Measurements from ENCODE around the gene FAM193B.

The FAM193B gene

DNA sequence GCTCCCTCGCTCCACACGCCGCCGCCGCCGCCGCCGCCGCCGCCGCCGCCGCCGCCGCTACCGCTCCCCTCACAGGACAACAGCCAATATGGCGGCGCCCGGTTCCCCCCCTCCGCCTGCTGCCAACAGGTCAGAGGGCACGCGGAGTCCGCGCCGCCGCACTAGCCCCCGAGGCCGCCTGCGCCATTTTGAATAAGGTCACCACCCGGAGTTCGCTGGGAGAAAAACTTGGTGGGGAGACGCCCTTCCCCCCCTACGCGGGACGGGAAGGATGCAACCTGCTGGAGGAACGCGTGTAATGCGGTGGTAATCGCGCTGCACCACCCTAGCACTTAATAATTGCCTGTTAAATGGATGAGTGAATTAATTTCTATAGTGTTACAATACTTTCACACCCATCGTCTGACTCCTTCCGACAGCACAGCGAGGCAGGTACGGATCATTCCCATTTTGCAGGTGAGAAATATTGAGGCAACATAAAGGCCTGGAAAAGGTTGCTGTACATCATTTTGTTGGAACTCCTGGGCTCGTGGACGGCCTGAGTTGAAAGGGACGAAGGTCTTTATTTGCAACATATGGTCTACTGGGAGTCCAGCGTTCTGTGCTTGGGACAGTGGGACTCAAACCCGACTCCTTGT is at the start of gene FAM193B:
Gene FAM193B, minus strand, starts transcription at position 90 of the 638 bp plus-strand sequence. CDS start 105 bp downstream, outside the sequence.
- peak within 1 kb of the TSS; percentile 82 for H3K4me3 ChIP-seq (ENCODE audit: low read depth, low read length)

DNA sequence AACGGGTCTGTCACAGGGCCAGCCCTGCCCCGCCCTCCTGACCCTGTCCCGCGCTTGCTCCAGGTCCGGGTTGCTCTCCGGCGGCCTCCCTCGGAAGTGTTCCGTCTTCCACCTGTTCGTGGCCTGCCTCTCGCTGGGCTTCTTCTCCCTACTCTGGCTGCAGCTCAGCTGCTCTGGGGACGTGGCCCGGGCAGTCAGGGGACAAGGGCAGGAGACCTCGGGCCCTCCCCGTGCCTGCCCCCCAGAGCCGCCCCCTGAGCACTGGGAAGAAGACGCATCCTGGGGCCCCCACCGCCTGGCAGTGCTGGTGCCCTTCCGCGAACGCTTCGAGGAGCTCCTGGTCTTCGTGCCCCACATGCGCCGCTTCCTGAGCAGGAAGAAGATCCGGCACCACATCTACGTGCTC is 49.8 kb upstream of the FAM193B start:
- H3K4me3 ChIP-seq (ENCODE audit: low read depth, low read length) = no peak overlapping the region

DNA sequence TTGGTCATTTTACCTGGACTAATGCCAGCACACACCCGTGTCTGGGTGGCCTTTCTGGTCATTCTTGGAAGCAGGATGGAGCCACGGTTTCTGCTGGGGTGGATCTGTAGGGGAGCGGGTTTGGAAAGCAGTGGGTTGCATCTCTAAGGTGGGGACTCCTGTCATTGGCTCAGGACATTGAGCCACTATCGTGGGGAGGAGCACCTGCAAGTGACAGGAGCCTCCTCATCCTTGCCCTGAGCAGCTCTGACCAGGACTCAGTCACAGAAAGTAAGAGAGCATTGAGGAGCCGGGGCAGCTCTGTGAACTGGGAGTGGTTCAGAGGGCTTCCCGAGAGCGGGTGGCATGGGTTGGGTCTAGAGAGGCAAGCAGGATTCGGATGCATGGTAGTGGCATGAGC is 49.3 kb upstream of the FAM193B start:
- H3K4me3 ChIP-seq (ENCODE audit: low read depth, low read length) = no peak overlapping the region

DNA sequence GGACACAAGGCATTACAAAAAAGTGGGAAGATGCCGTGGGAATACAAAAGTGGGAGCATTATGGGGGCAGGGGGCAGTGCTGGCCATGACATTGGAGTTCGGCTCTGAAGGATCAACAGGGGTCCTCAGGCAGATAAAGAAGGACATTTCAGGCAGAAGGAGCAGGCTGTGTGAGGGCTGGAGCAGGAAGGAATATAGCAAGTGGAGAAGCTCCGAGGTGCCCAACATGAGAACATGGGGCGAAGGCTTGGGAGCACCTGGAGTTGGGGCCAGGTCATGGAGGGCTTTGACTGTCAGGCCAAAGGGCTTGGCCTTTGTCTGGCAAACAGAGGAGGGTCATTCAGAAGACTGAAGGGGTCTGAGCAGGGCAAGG is 48.1 kb upstream of the FAM193B start:
- H3K4me3 ChIP-seq (ENCODE audit: low read depth, low read length) = no peak overlapping the region

DNA sequence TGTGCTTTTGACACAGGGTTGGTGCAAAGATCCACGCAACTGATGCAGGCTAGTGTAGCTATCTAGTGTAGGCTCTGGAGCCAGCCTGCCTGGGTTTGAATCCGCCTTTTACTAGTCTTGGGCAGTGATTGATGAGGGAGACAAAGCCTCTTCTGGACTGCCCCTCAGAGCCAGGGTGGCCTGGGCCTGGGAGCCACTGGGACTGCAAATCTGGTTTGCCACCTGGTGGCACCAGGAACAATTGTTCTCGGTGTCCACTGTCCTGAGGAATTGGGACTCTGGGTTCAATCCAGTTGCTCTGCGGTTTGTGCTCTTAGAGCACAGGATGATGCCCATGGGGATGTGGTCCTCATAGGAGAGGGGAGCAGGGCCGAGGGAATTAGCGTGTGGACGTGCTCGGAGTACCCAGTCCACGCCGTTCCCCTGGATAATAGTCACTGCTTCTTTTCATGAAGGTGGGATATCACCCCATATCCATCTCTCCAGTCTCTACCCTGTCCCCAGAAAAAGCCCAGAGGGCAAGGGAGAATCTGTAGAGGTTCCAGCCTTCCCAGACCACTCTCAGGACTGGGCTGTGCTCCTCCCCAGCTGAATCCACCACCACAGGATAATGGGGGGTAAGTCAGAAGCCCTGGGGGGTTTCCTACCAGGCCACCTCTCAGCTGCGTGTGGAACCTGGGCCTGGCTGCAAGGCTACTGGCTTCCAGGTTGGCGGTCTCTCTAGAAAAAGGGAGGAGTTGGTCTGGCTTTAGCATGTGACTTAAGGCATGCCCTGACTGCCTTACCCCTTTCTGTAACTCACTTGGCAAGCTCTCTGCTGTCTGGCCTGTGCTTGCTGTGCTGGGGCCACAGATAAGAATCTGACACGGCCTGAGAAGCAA is 47.5 kb upstream of the FAM193B start:
- no peak overlapping the region for H3K4me3 ChIP-seq (ENCODE audit: low read depth, low read length)

DNA sequence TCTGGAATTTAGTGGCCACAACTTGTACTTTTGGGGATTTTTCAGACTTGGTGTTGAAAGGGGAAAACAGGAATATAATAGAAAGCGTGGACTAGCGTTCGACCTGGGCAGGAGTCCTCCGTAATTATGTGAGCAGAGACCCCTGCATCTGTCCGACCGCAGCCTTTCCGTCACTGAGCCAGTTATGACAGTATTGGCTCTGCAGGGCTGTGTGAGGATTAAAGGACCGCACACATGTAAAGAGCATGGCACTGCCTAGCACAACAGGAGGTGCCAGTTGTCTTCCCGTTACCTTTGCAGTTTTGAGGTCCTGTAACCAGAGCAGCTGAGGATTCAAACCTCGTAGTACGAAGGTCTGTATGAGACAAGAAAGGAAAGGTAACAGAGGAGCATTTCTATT is 46.8 kb upstream of the FAM193B start:
- H3K4me3 ChIP-seq (ENCODE audit: low read depth, low read length) = no peak overlapping the region

DNA sequence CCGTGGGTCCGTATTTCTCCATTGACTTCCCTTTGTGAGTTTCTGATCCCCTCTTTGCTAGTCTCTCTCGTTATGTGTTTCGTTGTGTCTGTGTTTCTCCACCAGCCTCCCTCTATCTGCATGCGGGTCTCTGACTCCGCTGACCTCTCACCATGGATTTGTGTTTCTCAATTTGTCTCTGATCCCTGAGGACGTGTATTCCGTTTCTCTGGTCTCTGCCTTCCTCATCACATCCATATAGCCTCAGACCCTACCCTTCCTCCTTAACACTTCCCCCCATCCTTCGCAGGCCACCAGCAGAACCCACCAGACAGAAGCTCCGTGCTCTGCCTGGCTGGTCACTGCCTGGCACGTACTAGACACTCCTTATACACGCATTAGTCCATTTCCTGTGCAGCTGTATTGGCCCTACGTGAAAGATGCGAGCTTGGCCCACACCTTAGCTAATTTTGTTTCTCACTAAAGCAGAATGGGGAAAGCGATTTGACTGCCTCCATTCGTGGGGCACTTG is 46.2 kb upstream of the FAM193B start:
- H3K4me3 ChIP-seq (ENCODE audit: low read depth, low read length) = peak overlapping the region; percentile 90

DNA sequence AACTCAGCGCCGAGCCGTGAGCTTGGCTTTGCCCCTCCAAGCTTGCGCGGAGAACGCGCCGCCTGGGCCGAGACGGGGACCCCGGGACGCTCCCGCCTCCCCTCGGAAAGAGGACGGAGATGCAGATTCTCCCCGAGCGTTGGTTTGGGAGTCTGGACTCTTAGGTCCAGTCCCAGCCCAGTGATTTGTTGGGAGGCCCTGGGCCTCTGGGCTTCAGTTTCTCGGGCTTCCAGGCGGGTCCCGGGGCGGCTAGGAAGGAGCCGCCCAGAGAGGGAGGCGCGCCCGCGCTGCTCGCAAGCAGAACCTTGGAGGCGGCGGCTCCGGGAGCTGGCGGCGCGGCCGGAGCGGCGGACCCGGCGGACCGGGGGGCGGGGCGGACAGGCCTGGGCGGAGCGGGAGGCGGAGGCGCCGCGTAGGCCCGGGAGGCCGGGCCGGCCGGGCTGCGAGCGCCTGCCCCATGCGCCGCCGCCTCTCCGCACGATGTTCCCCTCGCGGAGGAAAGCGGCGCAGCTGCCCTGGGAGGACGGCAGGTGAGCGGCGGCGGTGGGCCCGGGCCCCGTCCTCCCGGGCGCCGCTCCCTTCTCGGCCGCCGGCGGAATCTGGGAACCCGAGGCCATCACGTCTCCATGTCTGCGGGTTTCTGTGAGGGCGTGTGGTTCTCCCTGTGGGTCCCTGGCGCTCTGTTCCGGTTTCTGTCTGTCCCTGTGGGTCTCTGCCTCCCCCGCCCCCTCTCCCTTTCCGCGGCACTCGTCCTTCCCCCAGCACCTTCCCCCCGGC is 45.6 kb upstream of the FAM193B start, which contains the start of gene B4GALT7:
Gene B4GALT7, plus strand, starts transcription at position 402 of the 777 bp plus-strand sequence. Its CDS starts 79 bp downstream, at position 481.
- H3K4me3 ChIP-seq (ENCODE audit: low read depth, low read length) = peak within 1 kb of the TSS; percentile 90

DNA sequence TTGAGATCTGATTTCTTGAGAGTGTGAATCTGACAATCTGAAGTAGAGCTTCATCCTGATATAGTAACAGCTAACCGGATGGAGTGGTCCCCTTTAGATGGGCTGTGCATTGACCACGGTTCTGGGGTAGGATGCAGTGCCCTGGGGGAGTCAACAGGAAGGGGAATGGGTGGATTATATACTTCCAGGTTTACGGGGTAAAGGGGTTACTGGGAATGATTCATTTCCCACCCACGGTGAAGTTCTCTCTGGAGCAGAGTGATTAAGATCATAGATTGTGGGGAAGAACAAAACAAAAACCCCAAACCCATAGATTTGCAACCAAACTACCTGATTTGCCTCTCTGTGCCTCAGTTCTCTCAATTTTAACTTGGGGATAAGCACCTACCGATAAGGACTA is 44.1 kb upstream of the FAM193B start:
- no peak overlapping the region for H3K4me3 ChIP-seq (ENCODE audit: low read depth, low read length)

DNA sequence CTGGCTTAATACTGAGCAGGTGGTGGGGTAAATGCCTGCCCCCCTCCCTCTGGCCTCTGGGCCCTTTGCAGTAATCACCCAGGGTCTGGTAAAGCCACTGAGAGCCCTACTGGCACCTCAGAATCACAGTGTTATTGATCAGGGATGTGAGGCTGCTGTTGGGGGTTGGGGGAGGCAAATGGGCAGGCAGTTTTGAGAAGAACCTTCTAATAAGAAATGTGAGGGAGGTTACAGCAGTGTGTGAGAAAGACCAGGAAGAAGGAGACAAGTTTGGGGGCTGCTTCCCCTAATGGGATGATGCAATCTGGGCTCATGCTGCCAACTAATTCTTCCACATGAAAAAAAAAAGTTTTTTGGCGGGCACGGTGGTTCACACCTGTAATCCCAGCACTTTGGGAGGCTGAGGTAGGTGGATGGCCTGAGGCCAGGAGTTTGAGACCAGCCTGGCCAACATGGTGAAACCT is 42.4 kb upstream of the FAM193B start:
- H3K4me3 ChIP-seq (ENCODE audit: low read depth, low read length) = no peak overlapping the region

DNA sequence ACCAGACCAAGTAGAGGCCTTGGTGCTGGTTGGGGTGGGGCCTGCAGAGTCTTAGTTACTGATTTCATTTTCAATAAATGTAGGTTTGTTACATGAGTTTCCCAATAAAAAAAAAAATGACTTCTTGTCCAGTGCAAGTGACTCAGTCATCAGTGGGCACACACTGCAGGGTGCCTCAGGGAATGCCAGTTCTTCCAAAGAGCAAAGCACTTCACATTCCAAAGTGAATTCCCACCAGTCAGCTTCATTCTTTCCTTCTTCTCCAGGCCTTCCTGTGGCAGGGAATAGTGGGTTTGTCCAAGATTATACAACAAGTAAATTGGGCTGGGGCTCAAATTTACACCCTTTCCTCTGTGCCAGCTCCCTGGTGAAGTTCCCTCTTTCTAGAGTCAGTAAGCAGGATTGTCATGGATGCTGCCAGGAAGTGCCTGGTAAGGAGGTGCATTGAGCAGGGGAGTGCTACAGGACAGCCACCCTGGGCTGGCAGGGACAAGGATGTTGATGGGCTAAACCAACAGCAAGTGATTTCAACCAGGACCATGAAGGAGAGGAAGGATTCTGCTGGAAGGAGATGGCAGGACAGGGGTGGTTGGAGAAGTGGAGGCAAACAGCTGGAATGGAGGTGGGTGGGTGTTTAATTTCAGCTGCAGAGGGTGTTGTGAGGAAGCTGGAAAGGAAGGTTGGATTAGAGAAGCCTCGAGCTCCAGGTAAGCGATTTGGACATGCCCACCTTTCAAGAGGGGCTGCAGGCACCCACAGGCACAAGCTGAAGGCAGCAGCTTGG is 41.8 kb upstream of the FAM193B start:
- no peak overlapping the region for H3K4me3 ChIP-seq (ENCODE audit: low read depth, low read length)

DNA sequence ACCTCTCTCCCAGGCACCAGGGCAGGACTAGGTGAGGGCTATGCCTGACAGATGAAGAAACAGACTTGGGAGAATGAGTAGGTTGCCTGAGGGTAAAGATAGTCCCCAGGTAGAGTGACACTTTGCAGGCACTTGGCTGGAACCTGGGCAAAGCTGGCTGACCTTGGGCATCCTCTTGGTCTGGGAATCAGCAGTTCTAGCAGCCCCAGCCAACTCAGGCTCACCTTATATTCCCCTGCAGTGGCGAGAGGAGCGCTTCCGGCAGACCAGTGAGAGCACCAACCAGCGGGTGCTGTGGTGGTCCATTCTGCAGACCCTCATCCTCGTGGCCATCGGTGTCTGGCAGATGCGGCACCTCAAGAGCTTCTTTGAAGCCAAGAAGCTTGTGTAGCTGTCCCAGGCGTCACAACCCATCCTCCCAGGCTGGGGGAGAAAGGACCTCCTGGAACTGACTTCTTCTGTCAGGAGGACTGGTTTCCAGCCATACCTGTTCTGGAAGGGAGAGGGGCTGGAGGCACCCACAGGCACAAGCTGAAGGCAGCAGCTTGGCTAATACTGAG is 40.7 kb upstream of the FAM193B start:
- H3K4me3 ChIP-seq (ENCODE audit: low read depth, low read length) = no peak overlapping the region

DNA sequence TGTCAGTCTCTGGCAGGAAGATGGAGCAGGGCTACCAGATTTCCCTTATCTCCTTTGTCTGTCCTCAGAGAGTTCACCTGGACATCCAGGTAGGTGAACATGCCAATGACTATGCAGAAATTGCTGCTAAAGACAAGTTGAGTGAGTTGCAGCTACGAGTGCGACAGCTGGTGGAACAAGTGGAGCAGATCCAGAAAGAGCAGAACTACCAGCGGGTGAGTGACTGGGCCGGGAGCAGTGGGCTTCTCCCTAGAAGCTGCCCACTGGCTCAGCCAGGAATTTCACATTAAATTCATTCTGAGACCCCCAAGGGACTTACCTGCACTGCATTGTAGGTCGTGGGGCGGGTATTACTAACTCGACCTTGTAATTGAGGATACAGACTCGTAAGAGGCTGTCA is 39.7 kb upstream of the FAM193B start:
- H3K4me3 ChIP-seq (ENCODE audit: low read depth, low read length) = no peak overlapping the region

DNA sequence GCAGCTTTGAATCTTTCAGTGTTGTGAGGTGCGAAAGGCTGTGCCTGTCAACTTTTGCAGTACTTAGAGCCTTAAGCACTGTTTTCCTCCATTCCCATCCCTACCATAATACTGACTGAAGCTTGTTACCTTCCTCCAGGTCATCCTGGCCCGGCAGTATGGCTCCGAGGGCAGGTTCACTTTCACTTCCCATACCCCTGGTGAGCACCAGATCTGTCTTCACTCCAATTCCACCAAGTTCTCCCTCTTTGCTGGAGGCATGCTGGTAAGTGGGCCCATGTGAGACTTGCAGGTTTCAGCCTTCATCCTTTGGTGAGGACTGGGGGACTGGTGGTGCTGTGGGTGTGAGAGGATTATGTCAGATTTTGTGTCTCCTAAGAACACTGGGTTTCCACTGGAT is 39.1 kb upstream of the FAM193B start:
- H3K4me3 ChIP-seq (ENCODE audit: low read depth, low read length) = no peak overlapping the region

DNA sequence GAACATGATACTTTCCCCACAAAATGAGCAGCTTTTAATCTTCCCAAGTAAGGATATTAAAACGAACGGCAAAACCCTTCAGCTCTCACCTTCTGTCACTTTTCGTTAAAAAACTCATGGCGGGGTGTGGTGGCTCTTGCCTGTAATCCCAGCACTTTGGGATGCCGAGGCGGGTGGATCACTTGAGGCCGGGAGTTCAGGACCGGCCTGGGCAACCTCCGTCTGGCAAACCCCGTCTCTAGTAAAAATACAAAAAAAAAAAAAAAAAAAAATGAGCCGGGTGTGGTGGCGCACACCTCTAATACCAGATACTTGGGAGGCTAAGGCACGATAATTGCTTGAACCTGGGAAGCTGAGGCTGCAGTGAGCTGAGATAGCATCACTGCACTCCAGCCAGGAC is 38.5 kb upstream of the FAM193B start:
- peak overlapping the region; percentile 87 for H3K4me3 ChIP-seq (ENCODE audit: low read depth, low read length)

DNA sequence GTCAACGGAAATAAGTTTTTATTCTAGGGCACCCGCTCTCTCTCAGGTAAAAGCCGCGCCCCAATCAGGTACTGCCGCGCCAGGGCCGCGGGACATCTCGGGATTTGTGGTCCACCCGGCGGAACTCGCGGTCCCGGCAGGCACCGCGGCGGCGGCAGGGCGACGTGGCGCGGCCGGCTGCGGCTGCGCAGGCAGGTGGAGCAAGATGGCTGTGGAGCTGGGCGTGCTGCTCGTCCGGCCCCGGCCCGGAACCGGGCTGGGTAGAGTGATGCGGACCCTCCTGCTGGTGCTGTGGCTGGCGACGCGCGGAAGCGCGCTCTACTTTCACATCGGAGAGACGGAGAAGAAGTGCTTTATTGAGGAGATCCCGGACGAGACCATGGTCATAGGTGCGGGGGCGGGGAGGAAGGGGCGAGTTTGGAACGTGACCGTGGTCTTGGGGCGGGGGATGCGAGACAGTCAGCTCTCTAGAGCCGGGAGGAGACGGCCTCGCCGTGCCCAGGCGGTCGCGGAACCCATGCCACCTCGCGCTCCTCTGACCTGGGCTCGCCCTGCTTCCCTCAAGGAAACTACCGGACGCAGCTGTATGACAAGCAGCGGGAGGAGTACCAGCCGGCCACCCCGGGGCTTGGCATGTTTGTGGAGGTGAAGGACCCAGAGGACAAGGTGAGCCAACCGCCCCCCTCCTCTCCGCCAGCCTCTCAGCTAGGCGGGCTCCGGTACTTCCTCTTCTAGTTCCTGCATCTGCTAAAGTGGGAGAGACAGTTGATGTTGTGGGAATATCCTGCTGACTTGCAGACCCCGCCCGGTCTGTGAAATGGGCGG is 37.9 kb upstream of the FAM193B start, which contains the start of gene TMED9:
Gene TMED9, plus strand, starts transcription at position 194 of the 825 bp plus-strand sequence. Its CDS starts 12 bp downstream, at position 206.
- H3K4me3 ChIP-seq (ENCODE audit: low read depth, low read length) = peak within 1 kb of the TSS; percentile 87

DNA sequence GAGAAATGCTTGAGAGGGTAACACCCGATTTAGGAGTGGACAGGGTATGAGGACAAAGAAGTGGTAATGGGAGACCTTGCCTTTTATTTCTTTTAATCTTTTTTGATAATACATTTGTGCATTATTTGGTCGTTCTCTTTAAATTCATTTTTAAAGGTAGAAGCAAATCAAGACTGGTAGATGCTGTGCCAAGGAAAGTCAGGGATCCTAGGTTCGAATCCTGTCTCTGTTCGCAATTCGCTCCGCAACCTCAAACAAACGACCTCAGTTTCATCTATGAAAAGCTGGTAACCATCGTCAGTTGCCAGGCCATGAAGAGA is 37.3 kb upstream of the FAM193B start:
- peak overlapping the region; percentile 30 for H3K4me3 ChIP-seq (ENCODE audit: low read depth, low read length)

DNA sequence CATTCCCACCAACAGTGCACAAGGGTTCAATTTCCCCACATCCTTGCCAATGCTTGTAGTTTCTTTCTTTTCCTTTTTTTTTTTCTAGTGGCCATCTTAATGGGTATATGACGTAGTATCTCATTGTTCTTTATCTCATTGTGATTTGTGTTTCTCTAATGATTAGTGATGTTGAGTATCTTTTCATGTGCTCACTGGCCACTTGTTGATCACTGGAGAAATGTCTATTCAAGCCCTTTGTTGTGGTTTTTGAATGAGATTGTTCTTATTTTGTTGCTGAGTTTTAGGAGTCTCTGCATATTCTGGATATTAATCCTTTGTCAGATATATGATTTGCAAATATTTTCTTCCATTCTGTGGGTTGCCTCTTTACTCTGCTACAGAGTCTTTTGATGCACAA is 36.0 kb upstream of the FAM193B start:
- H3K4me3 ChIP-seq (ENCODE audit: low read depth, low read length) = no peak overlapping the region

DNA sequence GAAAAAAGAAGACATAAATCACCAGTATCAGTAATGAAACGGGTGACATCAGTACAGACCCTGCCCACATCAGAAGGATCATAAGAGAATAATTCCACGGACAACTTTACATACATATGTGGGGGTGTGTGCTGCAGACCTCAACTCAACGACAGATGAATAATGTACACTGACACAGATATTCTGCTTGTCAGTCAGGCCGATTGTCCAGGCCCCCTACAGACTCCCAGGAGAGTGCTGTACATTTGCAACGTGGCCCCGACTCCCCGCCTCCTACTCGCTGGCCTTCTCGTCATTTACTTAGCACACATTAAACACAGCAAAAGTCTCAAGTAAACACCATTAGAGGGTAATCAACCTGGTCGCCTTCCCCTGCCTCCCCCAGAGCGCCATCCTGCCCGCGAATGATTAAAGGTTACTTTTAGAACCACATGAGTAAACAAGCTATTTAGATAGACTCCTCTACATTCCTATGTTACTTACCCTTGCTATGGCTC is 34.1 kb upstream of the FAM193B start:
- no peak overlapping the region for H3K4me3 ChIP-seq (ENCODE audit: low read depth, low read length)
